ENCODE results near the gene PEX11G. TPM values are rescaled to one million over a fixed set of nuclear protein-coding genes. Genes with fewer than 3 reads are reported as not detected.

PEX11G gene
- total and polyA plus RNA-seq, 2 of the 8 experiments (the other 6 are each of a cell fraction or from before 2014, with no cell fraction given): 2.1 to 4.3 TPM

DNA sequence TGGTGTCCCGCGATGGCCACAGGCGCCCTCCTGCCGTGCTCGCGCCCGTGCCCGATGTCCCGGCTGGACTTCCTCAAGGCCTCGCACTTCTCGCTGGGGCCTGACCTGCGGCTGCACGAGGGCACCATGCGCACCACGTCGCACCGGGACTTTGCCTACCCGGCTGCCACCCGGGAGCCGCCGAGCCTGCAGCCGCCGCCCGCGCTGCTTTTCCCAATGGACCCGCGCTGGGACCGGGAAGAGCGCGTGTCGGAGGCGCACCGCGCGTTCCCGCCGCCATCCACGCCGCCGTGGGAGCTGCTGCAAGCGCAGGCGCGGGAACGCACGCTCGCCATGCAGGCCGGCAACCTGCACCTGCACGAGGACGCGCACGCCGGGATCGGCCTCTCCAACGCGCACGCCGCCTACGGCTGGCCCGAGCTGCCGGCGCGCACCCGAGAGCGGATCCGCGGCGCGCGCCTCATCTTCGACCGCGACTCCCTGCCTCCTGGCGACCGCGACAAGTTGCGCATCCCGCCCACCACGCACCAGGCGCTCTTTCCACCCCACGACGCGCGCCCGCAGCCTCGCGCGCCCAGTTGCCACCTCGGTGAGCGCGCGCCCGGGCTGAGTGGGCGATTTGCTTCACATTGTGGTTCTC lies 12.1 kb upstream of the PEX11G start:
- no peak overlapping the region for H3K27ac ChIP-seq (ENCODE audit: low read depth, low read length)
- 5% methylated on average over 76 of the region's 93 CpGs; no CpG with 5 or more reads in 1 of the 2 experiments for WGBS, 2 experiments (ENCODE audit: extremely low coverage in 1 of 2, insufficient coverage in 1 of 2, insufficient read length in 1 of 2, insufficient replicate concordance in 2 of 2, low coverage in 1 of 2, low lambda C conversion rate in 2 of 2, missing lambda C conversion rate in 1 of 2)
- peak overlapping the region; percentile 54 for H2BK120ac ChIP-seq (replicated peaks; ENCODE audit: low read depth, low read length)
- H2BK5ac ChIP-seq (ENCODE audit: low read depth, low read length): no peak overlapping the region; the same call in 1 of the 2 replicates
- H3K27me3 ChIP-seq (replicated peaks in 1 of 4; ENCODE audit: control insufficient read depth in 3 of 4, extremely low read depth in 1 of 4, insufficient read depth in 3 of 4, low read length in 3 of 4): peaks cover 1 to 33% (median 25%) of the 10 kb centered on the region in 4 experiments
- H4K5ac ChIP-seq (ENCODE audit: insufficient read length, low read depth, low read length): no peak overlapping the region
- no peak overlapping the region for H2BK15ac ChIP-seq (ENCODE audit: low read length)
- peak overlapping the region; percentile 96 for H4K8ac ChIP-seq (ENCODE audit: extremely low read depth, insufficient read depth, low read length)
- no peak overlapping the region for H3K23ac ChIP-seq (ENCODE audit: insufficient read length)
- H2BK12ac ChIP-seq (ENCODE audit: low read depth, low read length): peak overlapping the region; percentile 71; the same call in 1 of the 2 replicates
- peak overlapping the region; percentile 74 to 86 for H3K4me2 ChIP-seq (ENCODE audit: insufficient read depth in 1 of 2, low read depth in 2 of 2, low read length in 2 of 2)
- ChIA-PET POLR2A (ENCODE audit: partially characterized antibody) (interaction anchor here (1.1 to 1.5 kb wide), 9 partner anchors 10 to 129 kb away, joined by 3 to 6 read pairs (median 4); partner anchors contain the start of genes PET100, PEX11G, XAB2 and ZNF358), CTCF (ENCODE audit: partially characterized antibody) (interaction anchor here (1.7 kb wide), 1 partner anchor 11 kb away, joined by 7 read pairs; no protein-coding TSS in a partner anchor)
- peaks cover 0 to 13% (median 6%) of the 10 kb centered on the region in 4 experiments; a peak in 5 of 7 replicates for H3K4me1 ChIP-seq (replicated peaks in 1 of 4; ENCODE audit: control insufficient read depth in 3 of 4, insufficient read depth in 4 of 4, low read length in 3 of 4)
- H4K20me1 ChIP-seq (replicated peaks in 1 of 2; ENCODE audit: control insufficient read depth in 1 of 2, insufficient read depth in 2 of 2, low read length in 2 of 2): no peaks in the 10 kb centered on the region
- peak overlapping the region; percentile 53 for H3K4ac ChIP-seq (replicated peaks; ENCODE audit: insufficient read length, low read depth, low read length)
- peak overlapping the region; percentile 34; the same call in 1 of the 2 replicates for H2AFZ ChIP-seq (ENCODE audit: low read length)
- H3K23me2 ChIP-seq (ENCODE audit: low read depth, low read length): peaks cover 12% of the 10 kb centered on the region; the same call in 1 of the 2 replicates
- H3K9ac ChIP-seq (replicated peaks in 1 of 4; ENCODE audit: extremely low read depth in 1 of 4, low read depth in 3 of 4, low read length in 3 of 4): peak overlapping the region in 1 of 4 experiments; percentile 31; a peak in 3 of 7 replicates
- H3K4me3 ChIP-seq (ENCODE audit: extremely low read depth in 1 of 4, insufficient read depth in 2 of 4, low read depth in 3 of 4, low read length in 4 of 4): peak overlapping the region; percentile 42 to 57 (median 50)
- H4K91ac ChIP-seq (replicated peaks; ENCODE audit: insufficient read length, low read length): peak overlapping the region; percentile 54
- H2BK20ac ChIP-seq (ENCODE audit: low read length): no peak overlapping the region
- no peak overlapping the region for H2AK5ac ChIP-seq (ENCODE audit: low read depth, low read length)
- no peak overlapping the region for H3K14ac ChIP-seq (ENCODE audit: insufficient read length)
- no peak overlapping the region for H3K56ac ChIP-seq (replicated peaks; ENCODE audit: insufficient read length, low read depth, low read length)
- DNase-seq (ENCODE audit: low read depth in 1 of 2, low spot score in 2 of 2): peak; percentile 60 to 92
- H3K9me3 ChIP-seq (ENCODE audit: insufficient read depth in 2 of 2, low read depth in 1 of 2, low read length in 1 of 2): peaks cover 0 to 5% of the 10 kb centered on the region in 2 experiments; a peak in 1 of 4 replicates
- no peaks in the 10 kb centered on the region for H3K36me3 ChIP-seq (ENCODE audit: control insufficient read depth in 2 of 4, insufficient read depth in 4 of 4, low read length in 3 of 4)
- peak overlapping the region; percentile 71 for H3K18ac ChIP-seq (ENCODE audit: extremely low read depth, low read length)
- no peaks in the 10 kb centered on the region for H3K79me2 ChIP-seq (ENCODE audit: control insufficient read depth in 1 of 2, insufficient read depth in 2 of 2, low read length in 2 of 2)
- no peak for FAIRE-seq
- H3K79me1 ChIP-seq (ENCODE audit: low read depth, low read length): no peaks in the 10 kb centered on the region
- TF ChIP-seq SAP30 (IDR thresholded peaks at IDR 0.05; ENCODE audit: insufficient read depth, insufficient replicate concordance, low read length) (no peak), CTBP2 (IDR thresholded peaks at IDR 0.05; ENCODE audit: borderline replicate concordance, insufficient read depth, insufficient read length, low read length) (no peak), ASH2L (IDR thresholded peaks at IDR 0.05; ENCODE audit: low read length) (no peak), MAFK (IDR thresholded peaks at IDR 0.05; ENCODE audit: low read depth, low read length) (no peak), SUZ12 (IDR thresholded peaks at IDR 0.05; ENCODE audit: low read length) (no peak), KDM4A (IDR thresholded peaks at IDR 0.05; ENCODE audit: low read depth, low read length, severe bottlenecking) (peak; percentile 98), GTF2F1 (IDR thresholded peaks at IDR 0.05; ENCODE audit: borderline replicate concordance, low read depth, low read length) (no peak), RBBP5 (IDR thresholded peaks at IDR 0.05; ENCODE audit: borderline replicate concordance, low read depth, low read length) (0 out of 2 replicates have a peak, but pooled peaks have one; percentile 48), RFX5 (IDR thresholded peaks at IDR 0.05; ENCODE audit: borderline replicate concordance, low read depth, low read length) (no peak)
- TF ChIP-seq, protein P1, sequence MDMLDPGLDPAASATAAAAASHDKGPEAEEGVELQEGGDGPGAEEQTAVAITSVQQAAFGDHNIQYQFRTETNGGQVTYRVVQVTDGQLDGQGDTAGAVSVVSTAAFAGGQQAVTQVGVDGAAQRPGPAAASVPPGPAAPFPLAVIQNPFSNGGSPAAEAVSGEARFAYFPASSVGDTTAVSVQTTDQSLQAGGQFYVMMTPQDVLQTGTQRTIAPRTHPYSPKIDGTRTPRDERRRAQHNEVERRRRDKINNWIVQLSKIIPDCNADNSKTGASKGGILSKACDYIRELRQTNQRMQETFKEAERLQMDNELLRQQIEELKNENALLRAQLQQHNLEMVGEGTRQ (IDR thresholded peaks at IDR 0.05; ENCODE audit: low read length): no peak
